ENCODE results near the gene HCFC2.

HCFC2 gene

DNA sequence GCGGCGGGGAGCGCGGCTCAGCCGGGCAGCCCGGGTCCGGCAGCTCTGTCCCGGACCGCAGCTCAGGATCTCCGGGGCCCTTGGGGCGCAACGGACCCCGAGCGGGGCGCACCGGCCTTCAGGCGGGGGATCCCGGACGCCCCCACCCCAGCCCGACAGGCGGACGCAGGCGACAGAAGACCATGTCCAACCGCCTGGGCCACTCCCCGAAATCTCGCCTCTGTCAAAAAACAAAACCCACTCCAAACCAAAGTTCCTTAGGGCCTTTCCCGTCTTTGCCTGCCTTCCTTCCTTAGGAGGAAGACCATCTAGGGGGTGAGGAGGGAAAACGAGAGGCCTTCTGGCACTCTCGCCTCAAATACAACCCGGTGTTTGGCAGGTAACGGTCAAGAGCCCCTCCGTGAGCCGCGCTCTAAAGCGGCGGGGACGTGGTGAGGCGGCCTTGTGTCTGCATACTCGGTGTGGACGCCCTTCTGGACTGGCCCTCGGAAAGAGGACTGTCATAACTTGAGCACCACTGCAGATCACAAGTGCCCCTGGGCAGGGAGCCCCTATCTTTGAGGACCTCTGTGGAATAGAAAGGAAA, 604 bp downstream of the HCFC2 start:
- H3K9ac ChIP-seq (ENCODE audit: low read depth, low read length): peak overlapping the region; percentile 62
- H3K27me3 ChIP-seq (ENCODE audit: insufficient read depth, low read length, poor library complexity): peaks cover 9% of the 10 kb centered on the region
- H3K4me3 ChIP-seq (ENCODE audit: low read depth in 1 of 2, low read length in 2 of 2): peak overlapping the region; percentile 41 to 90
- no peak for TF ChIP-seq EZH2 (IDR thresholded peaks at IDR 0.05; ENCODE audit: borderline replicate concordance, low read depth, low read length, severe bottlenecking)
- TF ChIP-seq CTCF (IDR thresholded peaks at IDR 0.05; ENCODE audit: borderline replicate concordance, extremely low read depth, low read length, poor library complexity, severe bottlenecking): no peak
- peak overlapping the region; percentile 97 for H3K4me2 ChIP-seq (ENCODE audit: insufficient read depth, low read length)
- H3K27ac ChIP-seq (ENCODE audit: low read length): peak overlapping the region; percentile 66
- peaks cover 22% of the 10 kb centered on the region for H3K36me3 ChIP-seq (ENCODE audit: insufficient read depth, low read length)
- H3K9me3 ChIP-seq (ENCODE audit: insufficient read depth, low read length, severe bottlenecking): no peaks in the 10 kb centered on the region
- no peak for ATAC-seq (ENCODE audit: insufficient read depth, low read depth)
- no peak for DNase-seq
- peaks cover 25% of the 10 kb centered on the region for H3K79me2 ChIP-seq (ENCODE audit: insufficient read depth, low read length)
- peak overlapping the region; percentile 82 for H2AFZ ChIP-seq (ENCODE audit: low read depth, low read length)
- H3K4me1 ChIP-seq (ENCODE audit: insufficient read depth, low read length): peaks cover 27% of the 10 kb centered on the region
- no peaks in the 10 kb centered on the region for H4K20me1 ChIP-seq (ENCODE audit: insufficient read depth, low read length)

GRCh38 chr12:104072099-104072498, 7.8 kb downstream of the HCFC2 start:
- Histone ChIP-seq H3K4me2 (ENCODE audit: insufficient read depth, low read length) (no peak overlapping the region), H3K27ac (ENCODE audit: low read length) (no peak overlapping the region), H3K27me3 (ENCODE audit: insufficient read depth, low read length, poor library complexity) (no peaks in the 10 kb centered on the region), H3K36me3 (ENCODE audit: insufficient read depth, low read length) (peaks cover 45% of the 10 kb centered on the region), H2AFZ (ENCODE audit: low read depth, low read length) (no peak overlapping the region), H3K4me1 (ENCODE audit: insufficient read depth, low read length) (no peaks in the 10 kb centered on the region), H3K9me3 (ENCODE audit: insufficient read depth, low read length, severe bottlenecking) (no peaks in the 10 kb centered on the region), H3K79me2 (ENCODE audit: insufficient read depth, low read length) (peaks cover 19% of the 10 kb centered on the region), H3K9ac (ENCODE audit: low read depth, low read length) (no peak overlapping the region), H3K4me3 (ENCODE audit: low read depth in 1 of 2, low read length in 2 of 2) (no peak overlapping the region), H4K20me1 (ENCODE audit: insufficient read depth, low read length) (no peaks in the 10 kb centered on the region)
- ATAC-seq (ENCODE audit: insufficient read depth, low read depth) (no peak), DNase-seq (no peak)
- TF ChIP-seq EZH2 (IDR thresholded peaks at IDR 0.05; ENCODE audit: borderline replicate concordance, low read depth, low read length, severe bottlenecking) (no peak), CTCF (IDR thresholded peaks at IDR 0.05; ENCODE audit: borderline replicate concordance, extremely low read depth, low read length, poor library complexity, severe bottlenecking) (no peak)

GRCh38 chr12:104073699-104074098, 9.4 kb downstream of the HCFC2 start:
- Histone ChIP-seq H3K27ac (ENCODE audit: low read length) (no peak overlapping the region), H2AFZ (ENCODE audit: low read depth, low read length) (no peak overlapping the region), H4K20me1 (ENCODE audit: insufficient read depth, low read length) (no peaks in the 10 kb centered on the region), H3K9ac (ENCODE audit: low read depth, low read length) (no peak overlapping the region), H3K9me3 (ENCODE audit: insufficient read depth, low read length, severe bottlenecking) (no peaks in the 10 kb centered on the region), H3K4me2 (ENCODE audit: insufficient read depth, low read length) (no peak overlapping the region), H3K36me3 (ENCODE audit: insufficient read depth, low read length) (peaks cover 35% of the 10 kb centered on the region), H3K27me3 (ENCODE audit: insufficient read depth, low read length, poor library complexity) (no peaks in the 10 kb centered on the region), H3K4me1 (ENCODE audit: insufficient read depth, low read length) (no peaks in the 10 kb centered on the region), H3K79me2 (ENCODE audit: insufficient read depth, low read length) (peaks cover 18% of the 10 kb centered on the region), H3K4me3 (ENCODE audit: low read depth in 1 of 2, low read length in 2 of 2) (no peak overlapping the region)
- no peak for DNase-seq
- no peak for TF ChIP-seq EZH2 (IDR thresholded peaks at IDR 0.05; ENCODE audit: borderline replicate concordance, low read depth, low read length, severe bottlenecking)
- no peak for TF ChIP-seq CTCF (IDR thresholded peaks at IDR 0.05; ENCODE audit: borderline replicate concordance, extremely low read depth, low read length, poor library complexity, severe bottlenecking)
- ATAC-seq (ENCODE audit: insufficient read depth, low read depth): no peak
